GM21717 (cell line): ENCODE data around the gene TNNT2.

ENCODE experiments used
- ATAC-seq: cut with Tn5 transposase; IDR thresholded peaks from one replicate; pipeline ENCODE4 v1.9.1; 2021; ENCODE audit warnings: mild to moderate bottlenecking, moderate library complexity; ENCODE audit not compliant: unreplicated experiment

The TNNT2 gene

DNA sequence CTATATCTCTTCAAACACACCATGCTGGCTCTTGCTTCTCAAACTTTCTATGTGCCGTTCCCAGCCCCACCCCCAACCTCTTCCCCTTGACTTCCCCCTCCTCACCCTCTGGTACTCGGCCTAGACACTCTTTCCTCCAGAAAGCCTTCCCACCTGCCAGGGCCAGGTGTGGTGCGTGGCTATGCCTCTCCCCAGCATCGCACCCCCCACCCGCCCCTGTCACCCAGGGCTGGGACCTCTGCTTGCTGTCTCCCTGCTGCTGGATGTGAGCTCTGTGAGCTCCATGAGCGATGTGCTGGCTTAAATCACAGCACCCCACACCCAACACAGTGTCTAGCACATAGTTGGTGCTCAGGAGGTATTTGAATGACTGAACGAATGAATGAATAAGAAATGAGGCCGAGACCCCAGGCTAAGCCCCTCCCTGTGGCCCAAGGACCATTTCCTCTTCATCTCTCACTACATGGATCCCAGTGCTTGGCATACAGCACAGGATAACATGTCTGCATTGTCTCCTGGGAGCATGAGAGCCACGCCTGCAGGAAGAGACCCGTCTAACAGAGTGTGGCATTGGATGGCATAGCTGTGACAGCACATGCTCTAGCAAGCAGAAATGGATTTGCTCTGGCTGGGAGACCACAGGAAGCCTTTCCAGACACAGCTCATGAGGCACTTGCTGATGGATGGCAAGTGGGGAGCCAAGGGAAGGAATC, 19.7 kb downstream of the TNNT2 start:
- no peak for ATAC-seq

DNA sequence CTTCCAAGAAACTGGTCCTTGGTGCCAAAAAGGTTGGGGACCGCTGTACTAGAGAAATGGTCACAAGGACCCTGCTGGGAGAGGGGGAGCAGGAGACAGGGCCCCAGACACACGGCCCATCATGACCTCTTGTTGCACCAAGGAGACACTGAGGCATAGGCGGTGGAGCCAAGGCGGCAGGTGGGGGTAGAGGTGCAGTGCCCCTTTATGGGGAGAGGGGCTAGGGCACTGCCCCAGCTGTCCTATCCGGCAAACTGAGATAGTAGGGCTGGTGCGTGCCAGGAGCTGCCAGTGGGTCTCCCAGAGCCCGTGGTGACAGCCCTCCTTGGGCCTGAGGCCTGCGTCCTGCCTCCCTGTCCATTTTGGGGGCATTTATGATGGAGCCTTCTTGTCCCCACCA, 20.3 kb downstream of the TNNT2 start:
- ATAC-seq: no peak

DNA sequence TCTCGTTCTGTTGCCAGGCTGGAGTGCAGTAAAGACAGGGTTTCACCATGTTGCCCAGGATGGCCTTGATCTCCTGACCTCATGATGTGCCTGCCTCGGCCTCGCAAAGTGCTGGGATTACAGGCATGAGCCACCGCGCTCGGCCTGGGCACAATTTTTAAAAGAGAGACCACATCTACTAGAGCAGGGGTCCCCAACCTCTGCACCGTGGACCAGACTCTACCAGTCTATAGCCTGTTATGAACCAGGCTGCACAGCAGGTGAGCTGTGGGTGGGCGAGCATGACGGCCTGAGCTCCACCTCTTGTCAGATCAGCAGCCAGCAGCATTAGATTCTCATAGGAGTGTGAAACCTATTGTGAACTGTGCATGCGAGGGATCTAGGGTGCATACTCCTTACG, 20.8 kb downstream of the TNNT2 start:
- ATAC-seq: no peak

DNA sequence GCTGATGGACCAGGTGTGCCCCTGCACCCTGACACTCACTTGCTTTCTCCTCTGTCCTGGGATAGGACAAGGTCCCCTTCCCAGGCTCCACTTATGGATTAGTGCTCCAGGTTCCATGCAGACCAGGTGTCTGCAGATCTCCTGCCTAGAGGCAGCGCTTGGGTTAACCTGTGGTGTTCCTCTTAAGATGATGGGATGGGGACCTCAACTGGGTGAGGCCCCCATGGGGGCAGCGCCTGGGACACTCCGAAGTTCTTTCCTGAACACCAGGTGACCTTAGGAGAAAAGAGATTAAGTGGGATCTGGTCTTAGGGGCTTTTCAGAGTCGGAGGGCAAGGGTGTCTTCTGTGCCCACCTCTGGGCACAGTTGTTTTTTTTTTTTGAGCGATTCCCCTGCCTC, 21.2 kb downstream of the TNNT2 start:
- ATAC-seq: no peak

DNA sequence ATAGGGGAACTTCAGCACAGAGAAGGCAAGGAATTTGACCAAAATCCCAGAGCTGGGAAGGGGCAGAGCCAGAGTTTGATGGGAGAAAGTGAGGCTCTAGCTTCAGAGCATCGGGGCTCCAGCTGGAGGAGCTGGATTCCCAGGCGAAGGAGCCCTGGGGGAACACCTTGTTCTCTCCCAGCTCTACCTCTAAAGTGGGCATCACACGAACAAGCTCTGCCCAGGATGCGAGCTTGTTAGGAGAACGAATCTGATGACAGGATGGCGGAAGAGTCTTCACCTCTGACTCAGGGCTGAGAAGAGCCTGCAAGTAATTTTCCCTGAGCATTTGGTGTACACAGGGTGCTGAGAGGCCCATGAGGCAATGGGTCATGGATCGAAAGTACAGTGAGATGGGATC, 22.0 kb downstream of the TNNT2 start:
- no peak for ATAC-seq

DNA sequence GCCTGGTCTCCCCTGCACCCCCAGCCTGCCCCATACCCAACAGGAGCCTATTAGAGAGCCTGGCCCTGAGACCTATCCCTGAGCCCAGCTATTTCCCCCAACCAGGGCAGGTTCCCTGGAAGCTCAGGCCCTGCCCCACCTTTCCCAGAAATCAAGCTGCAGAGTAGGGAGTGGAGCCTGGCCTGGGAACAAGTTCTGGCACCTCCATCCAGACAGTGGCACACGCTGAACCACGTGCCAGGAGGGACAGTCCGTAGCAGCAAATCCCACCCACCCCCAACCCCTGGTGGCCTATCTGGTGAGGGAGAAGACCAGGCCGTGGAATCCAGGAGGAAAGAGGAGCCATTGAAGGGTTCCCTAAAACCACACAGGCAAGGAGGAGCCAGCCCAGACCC, 22.6 kb downstream of the TNNT2 start:
- no peak for ATAC-seq

DNA sequence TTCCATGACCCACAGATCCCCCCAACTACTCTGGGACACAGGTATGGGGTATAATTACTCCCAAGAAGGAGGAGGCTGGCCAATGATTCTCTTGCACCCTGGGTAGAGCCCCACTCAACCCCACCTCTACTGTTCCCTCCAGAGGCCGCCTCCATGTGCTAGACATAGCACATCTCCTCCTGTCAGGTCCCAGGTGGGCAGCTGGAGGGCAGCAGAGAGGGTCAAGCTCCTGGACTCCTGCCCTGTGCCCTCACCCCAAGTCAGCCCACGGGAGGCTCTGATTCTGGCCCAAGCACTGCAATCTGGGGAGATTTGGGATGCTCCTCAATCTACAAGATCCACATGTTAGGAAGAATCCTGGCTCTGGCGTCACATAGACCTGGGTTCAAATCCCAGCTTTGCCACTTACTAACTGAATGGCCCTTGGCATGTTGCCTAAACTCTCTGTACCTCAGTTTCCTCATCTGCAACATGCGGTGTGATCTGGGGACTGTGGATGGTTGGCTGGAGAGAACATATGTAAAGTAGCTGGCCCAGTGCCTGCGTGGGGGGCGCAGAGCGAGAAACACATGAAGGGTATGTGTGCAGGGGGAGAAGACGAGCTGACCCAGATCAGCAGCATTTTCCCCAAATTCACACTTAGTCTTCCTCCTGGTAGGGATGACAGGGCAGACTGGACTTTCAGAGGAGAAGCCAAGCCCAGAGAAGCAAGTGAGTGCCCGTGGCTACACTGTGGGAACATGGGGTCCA, 23.2 kb downstream of the TNNT2 start:
- ATAC-seq: no peak

DNA sequence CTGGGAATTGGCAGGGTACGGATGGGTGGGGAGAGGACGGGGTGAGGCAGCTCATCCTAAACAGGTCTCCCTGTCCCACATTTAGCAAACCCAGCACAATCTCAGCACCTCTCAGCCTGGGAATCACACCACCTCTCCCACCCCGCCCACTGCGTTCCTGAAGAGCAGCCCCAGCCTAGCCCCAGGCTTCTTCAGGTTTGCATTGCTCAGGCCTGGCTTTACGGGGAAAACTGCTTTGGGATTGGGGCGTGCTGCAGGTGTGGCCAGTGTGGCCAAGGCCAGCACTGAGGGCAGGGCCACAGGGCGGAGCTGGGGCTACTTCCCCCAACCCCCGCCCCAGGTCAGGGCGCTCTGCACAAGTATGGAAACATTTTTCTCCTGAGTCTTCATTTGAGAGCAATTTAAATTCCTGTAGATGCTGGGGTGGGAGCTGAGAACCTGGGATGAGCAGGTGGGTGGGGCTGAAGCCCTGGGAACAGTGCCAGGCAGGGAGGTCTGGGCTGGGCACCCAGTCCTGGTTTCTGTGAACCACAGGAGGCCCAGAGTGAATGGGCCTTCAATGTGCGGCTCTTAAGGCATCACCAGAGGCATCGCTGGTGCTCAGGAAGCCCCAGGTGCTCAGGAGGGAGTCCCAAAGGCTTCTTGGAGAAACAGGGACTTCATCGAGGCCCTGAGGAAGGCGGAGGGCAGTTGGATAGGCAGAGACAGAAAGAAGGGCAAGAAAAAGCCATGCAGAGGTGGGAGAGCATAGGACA, 24.1 kb downstream of the TNNT2 start:
- no peak for ATAC-seq

DNA sequence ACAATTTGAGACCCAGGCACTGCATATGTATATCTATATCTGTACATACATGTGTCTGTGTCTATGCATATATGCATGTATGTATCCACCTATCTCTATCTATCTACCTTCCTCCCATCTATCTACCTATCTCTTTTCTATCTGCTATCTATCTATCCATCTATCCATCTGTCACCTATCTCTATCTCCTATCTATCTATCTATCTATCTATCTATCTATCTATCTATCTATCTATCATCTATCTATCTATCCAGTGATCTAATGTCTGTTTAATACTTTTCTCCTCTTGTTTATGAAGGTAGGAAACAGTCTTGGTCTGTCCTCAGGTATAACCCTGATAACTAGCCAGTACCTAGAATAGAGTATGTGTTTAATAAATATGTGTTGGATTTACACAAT, 25.9 kb downstream of the TNNT2 start:
- ATAC-seq: no peak

DNA sequence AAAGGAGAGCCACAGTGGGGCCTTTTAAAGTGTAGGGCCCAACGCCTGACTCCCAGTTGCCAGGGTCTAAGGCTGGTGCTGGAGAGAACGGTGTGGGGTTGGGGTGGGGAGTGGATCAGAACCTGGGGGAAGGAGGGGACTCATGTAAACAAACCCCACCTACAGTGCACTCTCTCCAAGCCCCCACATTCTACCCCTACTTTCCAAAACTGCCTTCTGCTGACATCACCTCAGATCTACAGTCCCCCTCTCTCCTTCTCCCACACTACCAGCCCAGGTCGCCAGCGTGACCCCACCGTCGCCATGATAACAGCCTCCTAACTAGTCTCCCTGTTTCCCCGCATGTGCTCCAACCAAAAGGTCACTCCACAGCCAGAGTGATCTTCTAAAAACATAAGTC, 26.6 kb downstream of the TNNT2 start:
- ATAC-seq: no peak

DNA sequence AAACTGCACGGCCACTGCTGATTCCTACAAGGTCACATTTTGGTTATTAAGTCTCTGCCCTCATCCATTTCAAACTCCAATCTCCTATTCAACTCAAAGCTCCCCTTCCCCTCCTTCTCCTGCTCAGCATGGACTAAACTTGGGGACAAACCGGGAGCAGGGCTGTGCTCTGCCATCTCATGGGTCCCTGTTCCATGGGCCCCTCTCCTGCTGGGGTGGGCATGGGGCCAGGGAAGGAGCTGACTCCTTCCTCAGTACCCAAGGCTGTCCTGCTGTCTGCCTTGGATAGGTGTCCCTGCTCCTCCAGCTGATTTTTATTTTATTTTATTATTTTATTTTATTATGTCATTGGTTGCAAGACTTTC, 27.1 kb downstream of the TNNT2 start:
- ATAC-seq: no peak

DNA sequence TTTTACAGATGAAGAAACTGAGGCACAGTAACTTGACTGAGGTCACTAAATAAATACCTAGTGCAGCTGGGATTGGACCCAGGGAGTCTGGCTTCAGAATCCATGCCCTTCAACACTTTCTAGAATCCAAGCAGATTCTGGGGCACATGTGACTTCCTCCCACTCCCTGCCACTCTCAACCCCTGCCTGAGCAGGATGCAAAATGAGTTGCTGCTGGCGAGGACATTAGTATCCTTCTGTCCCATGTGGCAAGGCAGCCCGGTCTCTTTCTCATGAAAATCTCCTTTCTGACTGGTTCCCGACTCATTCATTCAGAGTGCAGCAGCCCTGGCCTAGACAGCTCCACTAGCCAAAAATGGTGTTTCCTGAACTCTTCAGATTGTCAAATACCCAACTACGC, 28.4 kb downstream of the TNNT2 start:
- no peak for ATAC-seq

DNA sequence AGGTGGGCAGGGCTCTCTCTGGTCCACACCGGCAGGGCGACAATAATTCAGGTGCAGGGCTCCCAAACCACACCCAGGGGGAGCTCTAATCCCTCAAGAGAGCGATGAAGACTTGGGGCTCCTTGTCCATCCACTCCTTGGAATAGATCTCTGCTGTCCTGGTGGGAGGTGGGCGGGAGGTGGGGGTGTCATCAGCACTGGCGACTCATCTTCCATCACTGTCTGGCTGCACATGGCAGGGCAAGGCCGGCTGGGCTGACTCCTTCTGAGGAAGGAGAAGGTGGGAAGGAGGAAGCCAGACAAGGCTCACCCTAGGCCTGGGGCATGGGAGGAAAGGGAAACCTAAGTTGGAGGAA, 29.3 kb downstream of the TNNT2 start:
- ATAC-seq: no peak

DNA sequence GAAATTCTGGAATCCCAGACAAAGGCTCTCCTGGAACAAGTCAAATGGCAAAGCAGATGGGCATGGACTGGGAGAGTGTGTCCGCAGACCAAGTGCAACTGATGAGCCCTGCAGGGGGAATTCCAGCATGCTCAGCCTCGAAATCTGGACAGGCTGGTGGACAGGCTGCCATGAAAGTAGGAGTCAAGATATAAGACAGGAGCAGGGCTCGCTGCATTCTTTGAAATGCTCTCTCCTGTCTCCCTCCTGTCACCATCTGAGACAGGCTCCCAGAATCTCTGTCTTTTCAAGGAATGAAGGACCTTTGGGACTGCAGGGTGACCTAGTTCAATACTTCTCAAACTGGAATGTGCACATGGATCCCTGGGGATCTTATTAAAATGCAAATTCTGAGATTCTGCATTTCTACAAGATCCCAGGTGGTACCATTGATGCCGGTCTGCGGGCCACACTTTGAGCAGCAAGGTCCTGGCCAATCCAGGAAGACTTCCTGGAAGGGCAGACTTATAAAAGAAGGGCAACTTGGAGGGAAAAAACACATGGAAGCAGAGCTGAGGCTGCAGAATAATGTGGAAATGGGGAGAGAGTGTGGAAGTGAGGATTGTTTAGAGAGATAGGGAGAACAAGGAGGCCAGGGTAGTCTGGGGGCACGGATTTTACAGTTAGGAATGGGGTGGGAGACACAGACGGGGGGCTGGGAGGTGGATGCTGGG, 29.8 kb downstream of the TNNT2 start:
- no peak for ATAC-seq

DNA sequence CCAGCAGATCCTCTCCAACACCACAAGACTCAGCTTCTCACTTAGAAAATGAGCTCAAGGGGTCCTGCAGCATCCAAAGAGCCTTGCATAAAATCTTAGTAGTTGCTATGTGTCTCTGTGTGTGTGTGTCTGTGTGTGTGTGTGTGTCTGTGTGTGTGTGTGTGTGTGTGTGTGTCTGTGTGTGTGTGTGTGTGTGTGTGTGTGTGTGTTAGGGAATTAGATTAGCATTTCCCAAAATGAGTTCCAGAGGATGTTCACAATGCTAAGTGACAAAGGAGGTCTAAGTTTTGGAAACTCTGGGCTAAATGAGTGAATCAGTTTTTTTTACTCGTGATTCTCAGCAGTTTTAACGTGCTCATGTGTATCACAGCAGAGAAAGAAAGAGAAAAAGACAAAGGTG, 30.5 kb downstream of the TNNT2 start:
- ATAC-seq: no peak

DNA sequence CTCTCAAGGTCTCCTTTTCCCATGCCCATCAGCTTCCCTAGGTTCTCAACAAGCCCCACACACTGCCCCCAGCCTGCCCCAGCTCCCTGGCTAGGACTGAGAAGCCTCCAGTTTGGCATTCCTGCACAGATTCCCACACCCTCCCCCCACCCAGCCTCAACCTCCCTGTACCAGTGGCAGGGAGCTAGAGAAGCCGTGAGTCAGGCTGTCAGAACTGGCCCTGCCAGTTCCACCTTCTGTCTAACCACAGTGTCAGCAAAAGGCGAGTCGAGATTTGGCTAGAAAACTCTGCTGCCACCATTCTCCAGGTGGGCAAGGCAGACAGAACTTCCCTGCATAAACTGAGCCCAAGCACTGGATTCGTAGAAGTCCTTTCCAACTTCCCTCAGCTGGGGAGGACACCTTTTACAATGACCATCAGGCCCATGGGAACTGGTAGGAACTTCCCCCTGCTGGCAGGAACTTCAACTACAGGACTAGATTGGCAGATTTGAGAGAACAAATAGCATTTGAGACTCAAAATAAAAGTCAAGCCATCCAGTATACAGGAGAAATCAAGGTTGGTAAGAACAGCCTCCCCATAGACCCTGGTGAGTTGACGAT, 31.0 kb downstream of the TNNT2 start:
- no peak for ATAC-seq

DNA sequence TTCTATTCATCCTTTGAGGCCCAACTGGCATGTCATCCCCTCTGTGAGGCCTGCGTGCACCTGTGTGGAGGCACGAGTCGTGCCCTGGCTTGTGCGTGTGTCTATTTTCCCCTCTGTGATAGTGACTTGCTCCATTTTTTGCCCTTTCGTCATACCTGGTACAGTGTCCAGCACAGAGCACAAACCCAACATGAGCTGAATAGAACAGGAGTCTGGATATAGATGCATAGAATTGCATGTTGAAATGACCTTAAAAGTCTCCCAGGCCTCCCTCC, 32.5 kb downstream of the TNNT2 start:
- no peak for ATAC-seq

DNA sequence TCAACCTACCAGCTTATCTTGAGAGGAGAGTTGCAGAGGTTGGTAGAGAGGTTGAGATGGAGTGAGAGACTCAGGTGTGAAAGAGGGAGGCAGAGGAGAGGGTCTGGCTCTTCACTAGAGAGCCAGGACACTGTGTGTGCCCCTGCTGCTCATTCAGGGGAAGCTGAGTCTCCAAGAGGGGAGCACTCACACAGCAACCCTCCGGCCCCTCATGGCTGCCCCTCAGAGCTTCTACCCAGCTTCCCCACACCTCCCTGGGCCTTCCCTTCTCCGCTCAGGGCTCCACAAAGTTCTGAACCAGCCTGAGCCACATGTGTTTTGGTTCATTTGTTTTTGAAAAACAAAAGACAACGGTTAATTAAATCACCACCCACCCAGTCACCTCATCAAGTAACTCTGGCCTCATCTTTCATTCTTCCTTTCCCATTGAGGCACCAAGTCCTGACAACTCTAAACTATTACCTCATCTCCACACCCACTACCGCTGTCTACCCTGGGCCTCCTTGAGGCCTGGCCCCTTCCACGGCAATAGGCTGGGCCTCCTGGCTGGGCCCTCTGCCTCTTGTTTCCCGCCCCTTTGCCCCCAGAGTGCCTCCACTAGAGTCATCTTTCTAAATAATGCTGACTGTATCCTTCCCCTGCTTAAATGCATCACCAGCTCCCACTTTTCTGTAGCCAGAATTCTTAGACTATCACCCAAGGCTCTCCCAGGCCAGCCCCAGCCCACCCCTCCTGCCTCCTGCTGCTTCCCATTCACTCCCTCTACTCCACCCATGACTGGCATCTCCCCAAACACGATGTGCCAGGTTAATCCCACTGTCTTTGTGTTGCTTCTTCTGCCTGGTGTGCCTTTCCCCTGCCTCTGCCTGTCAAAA, 33.0 kb downstream of the TNNT2 start:
- ATAC-seq: no peak

DNA sequence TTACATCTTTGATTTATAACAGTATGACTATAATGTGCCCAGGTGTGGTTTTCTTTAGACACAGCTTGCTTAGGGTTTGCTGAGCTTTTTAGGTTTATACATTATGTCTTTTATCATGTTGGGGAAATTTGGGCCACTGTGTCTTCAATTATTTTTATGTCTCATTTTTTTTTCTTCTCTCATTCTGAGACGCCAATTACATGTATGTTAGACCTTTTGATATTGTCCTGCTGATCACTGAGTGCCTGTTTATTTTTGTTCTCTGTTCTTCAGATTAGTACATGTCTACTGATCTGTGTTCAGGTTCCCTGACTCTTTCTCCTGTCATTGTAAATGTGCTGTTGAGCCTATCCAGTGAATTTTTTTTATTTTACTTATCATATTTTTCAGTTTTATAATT, 36.1 kb downstream of the TNNT2 start:
- ATAC-seq: no peak

DNA sequence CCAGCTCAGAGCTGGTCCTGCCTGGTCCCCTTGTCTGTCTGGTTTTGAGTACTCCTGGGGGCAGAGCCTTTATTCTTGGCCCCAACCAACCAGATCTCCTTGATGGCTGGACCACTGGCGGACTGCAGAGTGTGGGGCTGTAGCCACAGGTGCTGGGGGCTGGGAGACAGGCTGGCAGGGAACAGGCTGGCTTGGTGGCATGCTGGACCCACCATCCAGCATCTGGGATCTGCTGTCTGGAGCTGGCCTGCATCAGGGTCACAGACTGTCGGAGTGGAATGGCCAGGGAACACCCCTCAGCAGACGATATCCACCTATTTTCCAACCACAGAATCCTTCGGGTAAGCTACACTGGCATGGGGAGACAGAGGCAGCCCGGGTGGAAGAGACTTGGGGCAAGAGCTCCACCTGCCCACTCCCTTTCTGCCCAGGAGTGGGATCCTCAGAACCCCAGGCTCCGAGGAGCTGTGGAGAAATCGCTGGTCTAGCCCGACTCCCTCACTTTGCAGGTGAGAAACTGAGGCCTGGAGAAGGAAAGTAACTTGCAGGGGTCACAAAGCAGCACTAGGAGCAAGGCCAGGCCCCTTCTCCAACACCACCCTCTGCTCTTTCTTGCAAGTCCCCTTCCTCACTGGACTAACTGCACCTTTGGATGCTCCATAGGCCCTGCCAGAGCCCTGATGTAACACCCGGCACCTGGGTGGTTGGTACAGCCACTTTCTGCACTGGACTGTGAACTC, 40.6 kb downstream of the TNNT2 start:
- no peak for ATAC-seq
